ENCODE measurements around the gene PGBD2.
"Not testable (repeated sequence)": the region's sequence is repeated elsewhere in the genome, so short reads cannot be mapped to it uniquely, and the experiment has no call there.

DNA sequence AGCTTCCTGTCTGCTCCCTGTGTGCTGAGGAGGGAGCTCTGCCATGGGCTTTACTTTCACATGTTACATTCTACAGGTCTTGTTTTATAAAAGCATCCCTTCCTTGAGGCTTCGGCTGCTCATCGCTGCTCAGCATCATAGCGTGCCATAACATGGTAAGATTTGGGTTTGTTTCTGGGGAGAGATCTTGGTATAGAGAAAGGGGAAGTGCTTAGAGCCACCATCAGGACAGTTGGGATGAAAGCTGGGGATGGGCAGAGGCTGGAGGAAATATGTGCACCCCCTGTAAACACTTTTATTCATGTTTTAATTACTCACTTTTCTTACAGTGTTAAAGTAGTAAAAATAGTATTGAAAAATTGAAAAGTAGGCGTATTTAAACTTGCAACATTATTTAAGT is 24.0 kb downstream of the PGBD2 start:
- TF ChIP-seq YY1 (IDR thresholded peaks at IDR 0.05; ENCODE audit: insufficient read depth, insufficient read length); ZNF274 (IDR thresholded peaks at IDR 0.05; ENCODE audit: low read depth, low read length); SUZ12 (IDR thresholded peaks at IDR 0.05; ENCODE audit: extremely low read depth, insufficient read depth, insufficient read length): not testable (repeated sequence)
